Myocyte (in vitro differentiated cells): ENCODE measurements around the gene TAX1BP1. TPM values are rescaled to one million over a fixed set of nuclear protein-coding genes. Genes with fewer than 3 reads are reported as not detected.
"Not testable (repeated sequence)": the region's sequence is repeated elsewhere in the genome, so short reads cannot be mapped to it uniquely, and the experiment has no call there.

Experiments used
- DNase-seq: peaks from one replicate; pipeline ENCODE4 v3.0.0-alpha.2; 2012; ENCODE audit warnings: low read depth
- total RNA-seq: library from RNA; depleted of rRNA; stranded (reverse); fragments of >200 nt; gene quantifications from 2 replicates; pipeline ENCODE4 v1.2.3, GENCODE V29; 2014

TAX1BP1 gene
- total RNA-seq, 1 donor from 2014 or later: 185 TPM

- no peak for DNase-seq
Observed at GRCh38 chr7:27842094-27842692, 102.2 kb downstream of the TAX1BP1 start.

- DNase-seq: no peak
Observed at GRCh38 chr7:27842851-27843250, 102.9 kb downstream of the TAX1BP1 start.

GRCh38 chr7:27843584-27844305 is 103.8 kb downstream of the TAX1BP1 start:
- no peak for DNase-seq

GRCh38 chr7:27846388-27846787 is 106.4 kb downstream of the TAX1BP1 start:
- peak; percentile 68 for DNase-seq

- no peak for DNase-seq
Observed at GRCh38 chr7:27850531-27850930, 110.6 kb downstream of the TAX1BP1 start.

GRCh38 chr7:27856703-27857485 is 116.9 kb downstream of the TAX1BP1 start:
- DNase-seq: not testable (repeated sequence)

- no peak for DNase-seq
Observed at GRCh38 chr7:27860800-27861199, 120.8 kb downstream of the TAX1BP1 start.

GRCh38 chr7:27861747-27862146 is 121.8 kb downstream of the TAX1BP1 start:
- no peak for DNase-seq

GRCh38 chr7:27863880-27864279 is 123.9 kb downstream of the TAX1BP1 start:
- DNase-seq: no peak

- no peak for DNase-seq
Observed at GRCh38 chr7:27866256-27866655, 126.3 kb downstream of the TAX1BP1 start.

- no peak for DNase-seq
Observed at GRCh38 chr7:27866828-27867672, 127.1 kb downstream of the TAX1BP1 start.

- DNase-seq: no peak
Observed at GRCh38 chr7:27868131-27868550, 128.2 kb downstream of the TAX1BP1 start.

- DNase-seq: no peak
Observed at GRCh38 chr7:27869056-27869455, 129.1 kb downstream of the TAX1BP1 start.

GRCh38 chr7:27870595-27870994 is 130.6 kb downstream of the TAX1BP1 start:
- DNase-seq: no peak

GRCh38 chr7:27871086-27871485 is 131.1 kb downstream of the TAX1BP1 start:
- DNase-seq: no peak

GRCh38 chr7:27871866-27872265 is 131.9 kb downstream of the TAX1BP1 start:
- no peak for DNase-seq

GRCh38 chr7:27872356-27873275 is 132.7 kb downstream of the TAX1BP1 start:
- peak; percentile 18 for DNase-seq

- peak; percentile 92 for DNase-seq
Observed at GRCh38 chr7:27873981-27874957, 134.3 kb downstream of the TAX1BP1 start.

- DNase-seq: no peak
Observed at GRCh38 chr7:27875061-27875460, 135.1 kb downstream of the TAX1BP1 start.
